Measurements from ENCODE around the gene PRKCE. TPM values are rescaled to one million over a fixed set of nuclear protein-coding genes. Genes with fewer than 3 reads are reported as not detected.

The PRKCE gene
- total and polyA plus RNA-seq, 11 donors: 4.1 to 22.3 (median 16.2) TPM

GRCh38 chr2:45974762-45975408 is 323.4 kb downstream of the PRKCE start:
- Histone ChIP-seq H3K4me3 (no peak overlapping the region), H3K27ac (no peak overlapping the region), H3K9me3 (no peaks in the 10 kb centered on the region), H3K4me1 (peaks cover 0 to under 1% (median 0%) of the 10 kb centered on the region in 12 donors), H3K27me3 (no peaks in the 10 kb centered on the region), H3K36me3 (peaks cover 0 to 11% (median 4%) of the 10 kb centered on the region in 9 donors)
- intact Hi-C loops (cut with DNase I): no loop called here
- WGBS, 4 donors: 70 to 96% (median 90%) methylated on average over 7 of the region's 7 CpGs
- TF ChIP-seq CTCF (IDR thresholded peaks at IDR 0.05): no peak
- no peak for TF ChIP-seq POLR2A (IDR thresholded peaks at IDR 0.05)
- ATAC-seq (peak in 2 of 4 donors; percentile 16 to 31), DNase-seq (no peak)

GRCh38 chr2:45975752-45976517 is 324.5 kb downstream of the PRKCE start:
- intact Hi-C loops (cut with DNase I): no loop called here
- no peak overlapping the region for H3K27ac ChIP-seq
- H3K27me3 ChIP-seq: no peaks in the 10 kb centered on the region
- peaks cover 0 to 4% (median 0%) of the 10 kb centered on the region in 12 donors for H3K4me1 ChIP-seq
- no peak for DNase-seq
- H3K9me3 ChIP-seq: no peaks in the 10 kb centered on the region
- no peak for ATAC-seq
- TF ChIP-seq POLR2A (IDR thresholded peaks at IDR 0.05): no peak
- no peak for TF ChIP-seq CTCF (IDR thresholded peaks at IDR 0.05)
- 90 to 95% (median 93%) methylated on average over 14 of the region's 14 CpGs for whole genome bisulfite sequencing, 4 donors
- H3K36me3 ChIP-seq: peaks cover 0 to 18% (median 5%) of the 10 kb centered on the region in 9 donors
- no peak overlapping the region for H3K4me3 ChIP-seq

- DNase-seq: no peak
- no peaks in the 10 kb centered on the region for H3K9me3 ChIP-seq
- peaks cover 0 to 4% (median 0%) of the 10 kb centered on the region in 12 donors for H3K4me1 ChIP-seq
- peaks cover 0 to 25% (median 10%) of the 10 kb centered on the region in 9 donors for H3K36me3 ChIP-seq
- H3K27me3 ChIP-seq: no peaks in the 10 kb centered on the region
- intact Hi-C loops (cut with DNase I): no loop called here
- ATAC-seq: no peak
- no peak overlapping the region for H3K27ac ChIP-seq
- H3K4me3 ChIP-seq: no peak overlapping the region
- 86 to 93% (median 91%) methylated on average over 4 of the region's 4 CpGs for WGBS, 4 donors
- TF ChIP-seq POLR2A (IDR thresholded peaks at IDR 0.05): no peak
- no peak for TF ChIP-seq CTCF (IDR thresholded peaks at IDR 0.05)
Observed at GRCh38 chr2:45978302-45978859, 326.9 kb downstream of the PRKCE start.

- Histone ChIP-seq H3K9me3 (no peaks in the 10 kb centered on the region), H3K36me3 (peaks cover 0 to 25% (median 10%) of the 10 kb centered on the region in 9 donors), H3K4me3 (no peak overlapping the region), H3K27ac (no peak overlapping the region), H3K27me3 (no peaks in the 10 kb centered on the region), H3K4me1 (peaks cover 0 to 4% (median 0%) of the 10 kb centered on the region in 12 donors)
- TF ChIP-seq CTCF (IDR thresholded peaks at IDR 0.05) (no peak), POLR2A (IDR thresholded peaks at IDR 0.05) (no peak)
- ATAC-seq (no peak), DNase-seq (no peak)
- WGBS, 4 donors: 92 to 95% (median 95%) methylated on average over 4 of the region's 4 CpGs
- intact Hi-C loops (cut with DNase I): no loop called here
Observed at GRCh38 chr2:45979065-45979464, 327.6 kb downstream of the PRKCE start.
